HepG2 (cell line): ENCODE measurements around the gene CADM1. TPM values are rescaled to one million over a fixed set of nuclear protein-coding genes. Genes with fewer than 3 reads are reported as not detected.

ENCODE experiments used
- ATAC-seq: fragments of 200-7000 bp; cut with Tn5 transposase; 3 replicates; pipeline ENCODE4 v1.9.1; 2020; ENCODE audit warnings: mild to moderate bottlenecking, moderate library complexity
- BruUV-seq: library from RNA; stranded (reverse); fragments of 400-500 nt; replicated peaks from 2 replicates; lab custom pipeline; 2021; lab: Mats Ljungman, UMichigan
- CTCF ChIA-PET: fragments of 300-600 bp; formaldehyde crosslinking; extraction: SDS; loops from one replicate; lab custom pipeline; 2021; ENCODE audit warnings: low total read pairs, inconsistent platforms, low intra/inter-chr PET ratio; lab: Yijun Ruan, JAX
- POLR2A ChIA-PET: fragments of 350-600 bp; sonication (Branson Sonifier 250); formaldehyde crosslinking; loops from one replicate; lab custom pipeline; 2020; ENCODE audit warnings: antibody characterized with exemption, inconsistent platforms; lab: Yijun Ruan, JAX
- DNase-seq: peaks from one replicate; pipeline ENCODE4 v3.0.0-alpha.2; 2015; ENCODE audit warnings: low spot score
- FAIRE-seq: peaks from 3 replicates; lab custom pipeline; 2011; peaks lifted over from hg19 to GRCh38; lab: Jason Lieb, UNC
- H2AFZ ChIP-seq: one replicate; pipeline ENCODE4 v1.6.1; 2011; ENCODE audit warnings: low read length, inconsistent platforms
- H3K27ac ChIP-seq: fragments of 300-600 bp; 3 replicates; pipeline ENCODE4 v1.8.0; 2011; ENCODE audit warnings: mixed run types, mild to moderate bottlenecking, mixed read lengths, low read length, inconsistent platforms; ENCODE audit not compliant: insufficient read depth; ENCODE audit errors: extremely low read length
- H3K27me3 ChIP-seq, 2 experiments: fragments of 200-600 bp in 1 of 2; 2 replicates in 1 of 2; 3 replicates in 1 of 2; pipeline versions ENCODE4 v1.6.0 to v1.8.0; 2011; ENCODE audit warnings: low read length in 2 of 2, mild to moderate bottlenecking in 2 of 2, moderate library complexity in 2 of 2, inconsistent platforms in 1 of 2; ENCODE audit not compliant: insufficient read depth in 2 of 2, control insufficient read depth in 1 of 2
- H3K36me3 ChIP-seq, 2 experiments: fragments of 200-600 bp in 1 of 2; replicated peaks in 1 of 2; 2 replicates in 1 of 2; 3 replicates in 1 of 2; pipeline versions ENCODE4 v1.5.1 to v1.8.0; 2011; ENCODE audit warnings: low read length in 2 of 2, inconsistent platforms in 1 of 2; ENCODE audit not compliant: insufficient read depth in 2 of 2, control insufficient read depth in 1 of 2
- H3K4me1 ChIP-seq: 2 replicates; pipeline ENCODE4 v1.5.1; 2012; ENCODE audit warnings: low read length, inconsistent platforms; ENCODE audit not compliant: insufficient read depth
- H3K4me2 ChIP-seq: 2 replicates; pipeline ENCODE4 v1.6.0; 2011; ENCODE audit warnings: low read depth, low read length, inconsistent platforms
- H3K4me3 ChIP-seq, 3 experiments: fragments of 200-600 bp in 1 of 3; sonication (generic), shearing (Covaris generic) in 1 of 3; replicated peaks in 1 of 3; 2 replicates each; pipeline ENCODE4 v1.5.1; 2011 to 2016; ENCODE audit warnings: low read length in 3 of 3, inconsistent platforms in 2 of 3, low read depth in 2 of 3, mild to moderate bottlenecking in 2 of 3, control low read depth in 1 of 3, mixed read lengths in 1 of 3; ENCODE audit not compliant: insufficient read depth in 1 of 3
- H3K79me2 ChIP-seq: one replicate; pipeline ENCODE4 v1.6.1; 2011; ENCODE audit warnings: low read length, inconsistent platforms; ENCODE audit not compliant: insufficient read depth
- H3K9ac ChIP-seq: 2 replicates; pipeline ENCODE4 v1.6.0; 2011; ENCODE audit warnings: mild to moderate bottlenecking, low read depth, low read length, inconsistent platforms; ENCODE audit not compliant: insufficient read depth
- H3K9me3 ChIP-seq: 2 replicates; pipeline ENCODE4 v1.5.1; 2012; ENCODE audit warnings: mild to moderate bottlenecking, low read length
- H4K20me1 ChIP-seq: 2 replicates; pipeline ENCODE4 v1.6.0; 2011; ENCODE audit warnings: inconsistent platforms, mild to moderate bottlenecking, low read length, moderate library complexity; ENCODE audit not compliant: insufficient read depth
- FOXK1 ChIP-seq: sonication (generic); formaldehyde crosslinking; IDR thresholded peaks from 2 replicates; pipeline ENCODE4 v1.4.0; 2020; ENCODE audit warnings: low read depth, missing genetic modification reagents, borderline replicate concordance
- HNF4A ChIP-seq: sonication (generic); formaldehyde crosslinking; IDR thresholded peaks from 2 replicates; pipeline ENCODE4 v1.4.0; 2020; ENCODE audit warnings: missing genetic modification reagents
- HOXA5 ChIP-seq: sonication (generic); formaldehyde crosslinking; IDR thresholded peaks from 2 replicates; pipeline ENCODE4 v1.4.0; 2020; ENCODE audit warnings: missing genetic modification reagents
- KLF11 ChIP-seq: IDR thresholded peaks from 2 replicates; pipeline ENCODE4 v1.6.1; 2016; ENCODE audit warnings: missing compliant biosample characterization
- MTA1 ChIP-seq: sonication (generic); formaldehyde crosslinking; IDR thresholded peaks from 2 replicates; pipeline ENCODE4 v1.4.0; 2020; ENCODE audit warnings: missing genetic modification reagents, mild to moderate bottlenecking, borderline replicate concordance
- MYC ChIP-seq: sonication (generic); formaldehyde crosslinking; IDR thresholded peaks from 2 replicates; pipeline ENCODE4 v1.9.0; 2021; ENCODE audit warnings: missing genetic modification reagents, borderline replicate concordance
- POGK ChIP-seq: sonication (generic); formaldehyde crosslinking; conservative IDR thresholded peaks from 2 replicates; pipeline ENCODE4 v1.8.0; 2022; ENCODE audit warnings: mild to moderate bottlenecking, moderate library complexity, missing genetic modification reagents
- ZBTB4 ChIP-seq: sonication (generic); formaldehyde crosslinking; IDR thresholded peaks from 2 replicates; pipeline ENCODE4 v1.4.0; 2020; ENCODE audit warnings: missing genetic modification reagents, mild to moderate bottlenecking, borderline replicate concordance
- ZFP36L2 ChIP-seq: sonication (generic); formaldehyde crosslinking; IDR thresholded peaks from 2 replicates; pipeline ENCODE4 v1.4.0; 2020; ENCODE audit warnings: missing genetic modification reagents
- ZKSCAN1 ChIP-seq: fragments of 150-350 bp; IDR thresholded peaks from 2 replicates; pipeline ENCODE4 v1.6.1; 2014; ENCODE audit warnings: low read length
- ZNF12 ChIP-seq: sonication (generic); formaldehyde crosslinking; IDR thresholded peaks from 2 replicates; pipeline ENCODE4 v1.5.0; 2020; ENCODE audit warnings: missing genetic modification reagents
- ZNF121 ChIP-seq: sonication (generic); formaldehyde crosslinking; IDR thresholded peaks from 2 replicates; pipeline ENCODE4 v1.5.0; 2020; ENCODE audit warnings: mild to moderate bottlenecking, missing genetic modification reagents
- WGBS: methylation state at CpG from one replicate; pipeline ENCODE4 v1.1.6; 2017; ENCODE audit warnings: low lambda C conversion rate; 5-methylcytosine and 5-hydroxymethylcytosine counted together
- in situ Hi-C: cut with HindIII; loops from 2 replicates; pipeline ENCODE4 v1.10.0; 2017; ENCODE audit warnings: low pct_unique_long_range_greater_than_20kb; ENCODE audit not compliant: extremely low pct_ligation_motif_present
- intact Hi-C: fragments of 100-400 bp; cut with micrococcal nuclease; formaldehyde crosslinking; loops from one replicate; pipeline ENCODE4 v1.10.0; 2022; ENCODE audit not compliant: unreplicated experiment
- polyA plus RNA-seq, 8 experiments: library from polyadenylated mRNA; depleted of rRNA in 3 of 8; stranded (reverse) in 7 of 8; unstranded in 1 of 8; fragments of >200 nt; fragmentation: Illumina TruSeq in 4 of 8; extraction: Trizol in 4 of 8; gene quantifications; 2 replicates each; pipeline versions ENCODE4 v1.2.1 to v1.2.3, GENCODE V29; 2011 to 2016; ENCODE audit warnings: low read depth in 4 of 8, missing spikeins in 1 of 8, mixed read lengths in 1 of 8; ENCODE audit not compliant: insufficient read depth in 1 of 8
- total RNA-seq, 5 experiments: library from RNA; depleted of rRNA; stranded (reverse); fragments of >200 nt; fragmentation: Illumina TruSeq; extraction: Trizol; gene quantifications; 2 replicates each; pipeline ENCODE4 v1.2.3, GENCODE V29; 2016; ENCODE audit warnings: low read depth in 1 of 5
- TF ChIP-seq, protein P1 (sequence below): sonication (generic); formaldehyde crosslinking; IDR thresholded peaks from 2 replicates; pipeline ENCODE4 v1.4.0; 2020; ENCODE audit warnings: mild to moderate bottlenecking, missing genetic modification reagents
- TF ChIP-seq, protein P2 (sequence below), 2 experiments: fragments of 450-650 bp in 1 of 2; sonication (generic) in 1 of 2; formaldehyde crosslinking; IDR thresholded peaks; 2 replicates each; pipeline versions ENCODE4 v1.5.0 to v1.8.0; 2020 to 2022; ENCODE audit warnings: mild to moderate bottlenecking in 1 of 2, missing genetic modification reagents in 1 of 2

Gene CADM1
- total and polyA plus RNA-seq, 2 of the 13 experiments (the other 11 are each of a cell fraction or from before 2014, with no cell fraction given), result 71.3 to 122 TPM

GRCh38 chr11:115146425-115146824 is 357.8 kb downstream of the CADM1 start:
- peaks cover 0 to 5% of the 10 kb centered on the region in 2 experiments; a peak in 2 of 5 replicates for H3K27me3 ChIP-seq
- no peaks in the 10 kb centered on the region for H4K20me1 ChIP-seq
- no peaks in the 10 kb centered on the region for H3K36me3 ChIP-seq
- BruUV-seq, result no TSS peak
- no peak overlapping the region for H3K4me2 ChIP-seq
- H3K79me2 ChIP-seq, result no peaks in the 10 kb centered on the region
- intact Hi-C loops (no loop called here), in situ Hi-C loops (no loop called here)
- ChIA-PET CTCF (no interaction called here), POLR2A (no interaction called here)
- H3K27ac ChIP-seq, result no peak overlapping the region
- no peaks in the 10 kb centered on the region for H3K9me3 ChIP-seq
- H2AFZ ChIP-seq, result no peak overlapping the region
- H3K4me3 ChIP-seq, result no peak overlapping the region
- no peak for FAIRE-seq
- no peaks in the 10 kb centered on the region for H3K4me1 ChIP-seq
- DNase-seq, result no peak
- WGBS, result 9% methylated on average over 6 of the region's 6 CpGs
- no peak for ATAC-seq
- no peak overlapping the region for H3K9ac ChIP-seq
- TF ChIP-seq ZNF121 (CRISPR knock-in tag) (no peak), HNF4A (CRISPR knock-in tag) (no peak), FOXK1 (CRISPR knock-in tag) (no peak), MTA1 (CRISPR knock-in tag) (no peak), ZKSCAN1 (no peak), ZBTB4 (CRISPR knock-in tag) (no peak), POGK (CRISPR knock-in tag) (no peak), HOXA5 (CRISPR knock-in tag) (no peak), ZFP36L2 (CRISPR knock-in tag) (no peak), MYC (CRISPR knock-in tag) (no peak), ZNF12 (CRISPR knock-in tag) (no peak), KLF11 (CRISPR knock-in tag) (no peak)
- TF ChIP-seq, protein P1, sequence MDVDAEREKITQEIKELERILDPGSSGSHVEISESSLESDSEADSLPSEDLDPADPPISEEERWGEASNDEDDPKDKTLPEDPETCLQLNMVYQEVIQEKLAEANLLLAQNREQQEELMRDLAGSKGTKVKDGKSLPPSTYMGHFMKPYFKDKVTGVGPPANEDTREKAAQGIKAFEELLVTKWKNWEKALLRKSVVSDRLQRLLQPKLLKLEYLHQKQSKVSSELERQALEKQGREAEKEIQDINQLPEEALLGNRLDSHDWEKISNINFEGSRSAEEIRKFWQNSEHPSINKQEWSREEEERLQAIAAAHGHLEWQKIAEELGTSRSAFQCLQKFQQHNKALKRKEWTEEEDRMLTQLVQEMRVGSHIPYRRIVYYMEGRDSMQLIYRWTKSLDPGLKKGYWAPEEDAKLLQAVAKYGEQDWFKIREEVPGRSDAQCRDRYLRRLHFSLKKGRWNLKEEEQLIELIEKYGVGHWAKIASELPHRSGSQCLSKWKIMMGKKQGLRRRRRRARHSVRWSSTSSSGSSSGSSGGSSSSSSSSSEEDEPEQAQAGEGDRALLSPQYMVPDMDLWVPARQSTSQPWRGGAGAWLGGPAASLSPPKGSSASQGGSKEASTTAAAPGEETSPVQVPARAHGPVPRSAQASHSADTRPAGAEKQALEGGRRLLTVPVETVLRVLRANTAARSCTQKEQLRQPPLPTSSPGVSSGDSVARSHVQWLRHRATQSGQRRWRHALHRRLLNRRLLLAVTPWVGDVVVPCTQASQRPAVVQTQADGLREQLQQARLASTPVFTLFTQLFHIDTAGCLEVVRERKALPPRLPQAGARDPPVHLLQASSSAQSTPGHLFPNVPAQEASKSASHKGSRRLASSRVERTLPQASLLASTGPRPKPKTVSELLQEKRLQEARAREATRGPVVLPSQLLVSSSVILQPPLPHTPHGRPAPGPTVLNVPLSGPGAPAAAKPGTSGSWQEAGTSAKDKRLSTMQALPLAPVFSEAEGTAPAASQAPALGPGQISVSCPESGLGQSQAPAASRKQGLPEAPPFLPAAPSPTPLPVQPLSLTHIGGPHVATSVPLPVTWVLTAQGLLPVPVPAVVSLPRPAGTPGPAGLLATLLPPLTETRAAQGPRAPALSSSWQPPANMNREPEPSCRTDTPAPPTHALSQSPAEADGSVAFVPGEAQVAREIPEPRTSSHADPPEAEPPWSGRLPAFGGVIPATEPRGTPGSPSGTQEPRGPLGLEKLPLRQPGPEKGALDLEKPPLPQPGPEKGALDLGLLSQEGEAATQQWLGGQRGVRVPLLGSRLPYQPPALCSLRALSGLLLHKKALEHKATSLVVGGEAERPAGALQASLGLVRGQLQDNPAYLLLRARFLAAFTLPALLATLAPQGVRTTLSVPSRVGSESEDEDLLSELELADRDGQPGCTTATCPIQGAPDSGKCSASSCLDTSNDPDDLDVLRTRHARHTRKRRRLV (CRISPR knock-in tag), result no peak
- TF ChIP-seq, protein P2, sequence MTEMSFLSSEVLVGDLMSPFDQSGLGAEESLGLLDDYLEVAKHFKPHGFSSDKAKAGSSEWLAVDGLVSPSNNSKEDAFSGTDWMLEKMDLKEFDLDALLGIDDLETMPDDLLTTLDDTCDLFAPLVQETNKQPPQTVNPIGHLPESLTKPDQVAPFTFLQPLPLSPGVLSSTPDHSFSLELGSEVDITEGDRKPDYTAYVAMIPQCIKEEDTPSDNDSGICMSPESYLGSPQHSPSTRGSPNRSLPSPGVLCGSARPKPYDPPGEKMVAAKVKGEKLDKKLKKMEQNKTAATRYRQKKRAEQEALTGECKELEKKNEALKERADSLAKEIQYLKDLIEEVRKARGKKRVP (CRISPR knock-in tag; IDR thresholded peaks at IDR 0.05), result no peak
